Loucy (cell line): Measurements from ENCODE around the gene OR8G1.

Experiments
- EZH2phosphoT487 ChIP-seq: fragments of 200-600 bp; IDR thresholded peaks from 2 replicates; pipeline ENCODE4 v1.6.1; 2018; ENCODE audit warnings: antibody characterized with exemption, mild to moderate bottlenecking, moderate library complexity, borderline replicate concordance
- TF ChIP-seq, protein P1 (sequence below): fragments of 200-600 bp; sonication (generic); conservative IDR thresholded peaks from 2 replicates; pipeline ENCODE4 v1.5.1; 2014; ENCODE audit warnings: mild to moderate bottlenecking, antibody characterized with exemption, low read length

DNA sequence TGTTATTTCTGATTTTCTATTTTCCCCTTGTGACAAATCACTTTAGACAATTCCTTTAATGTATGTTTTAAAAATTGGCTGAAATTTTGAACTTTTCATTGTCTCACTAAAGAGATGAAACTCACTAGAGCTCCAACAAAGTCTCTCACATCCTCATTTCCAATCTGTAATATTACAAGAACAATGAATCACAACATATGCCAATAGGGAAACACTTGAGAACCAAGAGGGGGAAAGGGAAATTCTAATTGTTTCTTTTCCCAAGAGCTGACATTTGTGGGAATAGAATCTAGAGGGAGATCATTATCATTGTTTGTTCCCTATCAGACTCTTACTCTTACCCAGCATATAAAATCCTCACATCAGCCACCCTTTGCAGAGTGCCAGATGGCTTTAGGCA is 29.6 kb upstream of the OR8G1 start:
- TF ChIP-seq, protein P1, sequence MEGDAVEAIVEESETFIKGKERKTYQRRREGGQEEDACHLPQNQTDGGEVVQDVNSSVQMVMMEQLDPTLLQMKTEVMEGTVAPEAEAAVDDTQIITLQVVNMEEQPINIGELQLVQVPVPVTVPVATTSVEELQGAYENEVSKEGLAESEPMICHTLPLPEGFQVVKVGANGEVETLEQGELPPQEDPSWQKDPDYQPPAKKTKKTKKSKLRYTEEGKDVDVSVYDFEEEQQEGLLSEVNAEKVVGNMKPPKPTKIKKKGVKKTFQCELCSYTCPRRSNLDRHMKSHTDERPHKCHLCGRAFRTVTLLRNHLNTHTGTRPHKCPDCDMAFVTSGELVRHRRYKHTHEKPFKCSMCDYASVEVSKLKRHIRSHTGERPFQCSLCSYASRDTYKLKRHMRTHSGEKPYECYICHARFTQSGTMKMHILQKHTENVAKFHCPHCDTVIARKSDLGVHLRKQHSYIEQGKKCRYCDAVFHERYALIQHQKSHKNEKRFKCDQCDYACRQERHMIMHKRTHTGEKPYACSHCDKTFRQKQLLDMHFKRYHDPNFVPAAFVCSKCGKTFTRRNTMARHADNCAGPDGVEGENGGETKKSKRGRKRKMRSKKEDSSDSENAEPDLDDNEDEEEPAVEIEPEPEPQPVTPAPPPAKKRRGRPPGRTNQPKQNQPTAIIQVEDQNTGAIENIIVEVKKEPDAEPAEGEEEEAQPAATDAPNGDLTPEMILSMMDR = no peak
- no peak for TF ChIP-seq EZH2phosphoT487
